ENCODE results near the gene UBE2O.
A peak's percentile ranks its signal among the peaks of the same experiment; 100 is the strongest.
"Not testable (repeated sequence)": the region's sequence is repeated elsewhere in the genome, so short reads cannot be mapped to it uniquely, and the experiment has no call there.

Gene UBE2O

GRCh38 chr17:76354747-76355310 lies 98.1 kb downstream of the UBE2O start:
- no peak for DNase-seq (ENCODE audit: extremely low read depth in 1 of 2, low read depth in 1 of 2)

GRCh38 chr17:76354317-76354729 lies 98.6 kb downstream of the UBE2O start:
- DNase-seq (ENCODE audit: extremely low read depth in 1 of 2, low read depth in 1 of 2), result no peak

- peak; percentile 34 to 66 for DNase-seq (ENCODE audit: extremely low read depth in 1 of 2, low read depth in 1 of 2)
These were observed 99.2 kb downstream of the UBE2O start, which contains the start of gene PRPSAP1 for GRCh38 chr17:76353599-76354316. TSS of gene PRPSAP1 (minus strand) at chr17:76353916. CDS start at chr17:76353703, 213 bp downstream.

GRCh38 chr17:76353004-76353598 lies 99.9 kb downstream of the UBE2O start:
- peak in 1 of 2 donors; percentile 11 for DNase-seq (ENCODE audit: extremely low read depth in 1 of 2, low read depth in 1 of 2)

- DNase-seq (ENCODE audit: extremely low read depth in 1 of 2, low read depth in 1 of 2), result no peak
These were observed 101.4 kb downstream of the UBE2O start for GRCh38 chr17:76351526-76352071.

GRCh38 chr17:76350463-76350862 lies 102.5 kb downstream of the UBE2O start:
- DNase-seq (ENCODE audit: extremely low read depth in 1 of 2, low read depth in 1 of 2), result no peak

GRCh38 chr17:76346936-76347335 lies 106.0 kb downstream of the UBE2O start:
- not testable (repeated sequence) for DNase-seq (ENCODE audit: extremely low read depth in 1 of 2, low read depth in 1 of 2)

- no peak for DNase-seq (ENCODE audit: extremely low read depth in 1 of 2, low read depth in 1 of 2)
These were observed 107.5 kb downstream of the UBE2O start for GRCh38 chr17:76345377-76345974.

- DNase-seq (ENCODE audit: extremely low read depth in 1 of 2, low read depth in 1 of 2), result no peak
These were observed 109.8 kb downstream of the UBE2O start for GRCh38 chr17:76343106-76343505.

GRCh38 chr17:76341301-76341700 lies 111.7 kb downstream of the UBE2O start:
- DNase-seq (ENCODE audit: extremely low read depth in 1 of 2, low read depth in 1 of 2), result no peak
